SIG-M5 treated with dmso at 0.1 percent for 504 hours (cell line): ENCODE measurements around the gene EGFL6.
"Not testable (repeated sequence)": the region's sequence is repeated elsewhere in the genome, so short reads cannot be mapped to it uniquely, and the experiment has no call there.

Experiments
- DNase-seq: peaks from one replicate; lab custom pipeline; 2025; ENCODE audit not compliant: unreplicated experiment; lab: John Stamatoyannopoulos, UW

Gene EGFL6

DNA sequence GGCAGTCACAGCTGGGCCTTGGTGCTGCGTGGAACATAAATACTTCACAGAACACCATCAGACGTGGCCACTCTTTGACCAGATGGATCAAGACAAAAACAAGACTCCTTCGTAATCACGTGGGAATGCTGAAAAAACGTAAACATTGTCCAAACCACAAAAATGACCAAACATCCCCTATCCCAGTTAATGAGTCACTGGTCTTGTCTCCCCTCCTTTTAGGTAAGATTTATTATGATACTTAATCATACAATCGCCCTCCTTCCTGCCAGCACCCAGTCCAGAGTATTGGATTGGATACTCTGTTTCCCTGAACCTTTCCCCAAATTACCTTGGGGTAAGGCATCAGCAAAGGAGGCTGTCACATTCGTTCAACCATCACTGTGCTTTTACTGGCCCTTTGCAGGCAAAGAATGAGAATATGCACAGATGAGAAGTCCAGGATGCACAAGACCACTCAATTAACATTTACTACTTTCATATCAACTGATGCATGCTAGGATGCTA lies 82.9 kb downstream of the EGFL6 start:
- no peak for DNase-seq

DNA sequence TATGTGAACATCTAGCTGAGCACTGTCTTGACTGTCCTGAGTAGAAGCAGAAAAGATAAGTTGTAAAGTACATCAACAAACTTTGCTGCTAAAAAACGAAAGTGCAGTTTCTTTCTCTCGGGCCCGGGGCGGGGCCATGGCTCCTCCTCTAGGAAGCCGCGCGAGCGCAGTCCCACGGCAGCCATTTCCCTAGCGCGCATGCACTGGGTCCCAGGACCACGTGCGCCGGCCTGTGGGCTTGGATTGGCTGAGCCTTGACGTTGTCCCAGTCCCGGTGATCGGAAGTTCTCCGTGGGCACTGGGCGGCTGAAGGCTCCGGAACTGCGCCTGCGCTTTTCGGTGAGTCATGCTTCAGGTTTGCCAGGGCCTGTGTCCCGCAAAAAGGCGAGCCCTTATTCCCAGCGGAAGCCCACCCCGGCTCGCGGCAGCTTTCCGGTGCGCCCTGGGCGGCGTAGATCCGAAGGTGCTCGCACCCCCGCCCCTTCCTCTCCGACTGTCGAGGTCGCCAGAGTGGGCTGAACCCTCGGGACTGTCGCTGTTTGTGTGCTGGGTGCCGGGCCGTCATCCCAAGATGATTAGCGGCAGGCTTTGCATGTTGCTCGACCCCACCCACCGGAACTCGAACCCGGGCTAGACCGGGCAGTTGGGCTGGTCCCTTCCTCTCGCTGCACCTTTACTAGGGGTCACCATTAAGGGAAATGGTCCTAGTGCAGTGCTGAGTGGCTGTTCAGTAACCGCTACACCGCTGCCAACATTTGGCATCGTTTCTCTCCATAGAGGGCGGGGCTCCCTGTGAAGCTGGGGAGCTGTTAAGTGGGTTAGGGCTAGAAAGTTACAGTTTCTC lies 83.7 kb downstream of the EGFL6 start, which contains the start of gene TCEANC:
Gene TCEANC, plus strand, starts transcription at position 292 of the 844 bp plus-strand sequence. CDS start 9,368 bp downstream, outside the sequence.
- DNase-seq, result peak; percentile 91

DNA sequence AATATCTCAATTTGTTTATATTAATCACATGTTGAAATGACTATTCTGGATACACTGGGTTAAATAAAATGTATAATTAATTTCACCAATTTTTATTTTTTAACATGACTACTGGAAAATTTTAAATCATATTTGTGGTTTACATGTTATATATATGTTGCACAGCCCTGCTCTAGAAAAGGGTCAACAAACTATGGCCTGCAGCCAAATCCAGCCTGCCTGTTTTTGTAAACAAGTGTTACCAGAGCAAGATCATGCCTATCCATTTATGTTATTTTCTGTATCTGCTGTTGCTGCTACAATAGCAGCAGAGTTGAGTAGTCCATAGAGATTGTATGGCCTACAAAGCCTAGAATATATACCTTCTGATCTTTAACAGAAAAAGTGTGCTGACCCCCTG lies 84.7 kb downstream of the EGFL6 start:
- no peak for DNase-seq

DNA sequence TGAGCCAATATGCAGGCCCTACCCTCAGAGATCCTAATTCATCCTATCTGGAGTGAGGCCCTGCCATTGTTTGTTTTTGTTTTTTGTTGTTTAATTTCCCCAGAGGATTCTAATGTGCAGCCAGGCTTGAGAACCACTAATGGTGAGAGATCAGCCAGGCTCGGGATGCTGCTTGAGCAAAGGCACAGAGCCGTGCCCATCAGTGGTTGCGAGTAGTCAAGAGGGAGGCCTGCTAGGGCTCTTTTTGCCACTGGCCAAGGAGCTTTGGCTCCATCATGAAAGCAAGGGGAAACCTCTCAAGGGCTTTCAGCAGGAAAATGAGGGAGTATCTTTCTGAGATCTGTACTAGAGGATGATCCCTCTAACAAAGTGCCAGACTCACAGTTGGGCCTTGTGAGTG lies 86.3 kb downstream of the EGFL6 start:
- no peak for DNase-seq

DNA sequence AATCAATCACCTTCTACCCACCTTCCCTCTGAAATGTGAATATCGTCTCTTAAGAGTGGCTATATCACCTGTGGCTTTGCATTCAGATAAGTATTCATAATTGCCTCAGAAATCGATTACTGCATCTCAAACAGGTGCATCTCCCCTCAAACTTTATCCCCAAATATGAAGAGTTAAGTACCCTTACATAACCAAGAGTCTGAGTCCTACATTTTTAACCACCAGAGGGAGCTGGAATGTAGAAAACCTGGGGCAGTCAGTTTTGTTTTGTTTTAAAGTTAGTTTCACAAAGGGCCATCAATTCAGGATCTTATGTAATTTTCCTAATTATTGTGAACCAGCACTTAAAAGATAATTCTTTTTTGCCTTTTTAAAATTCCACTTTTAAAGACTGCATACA lies 89.2 kb downstream of the EGFL6 start:
- DNase-seq, result peak; percentile 60

DNA sequence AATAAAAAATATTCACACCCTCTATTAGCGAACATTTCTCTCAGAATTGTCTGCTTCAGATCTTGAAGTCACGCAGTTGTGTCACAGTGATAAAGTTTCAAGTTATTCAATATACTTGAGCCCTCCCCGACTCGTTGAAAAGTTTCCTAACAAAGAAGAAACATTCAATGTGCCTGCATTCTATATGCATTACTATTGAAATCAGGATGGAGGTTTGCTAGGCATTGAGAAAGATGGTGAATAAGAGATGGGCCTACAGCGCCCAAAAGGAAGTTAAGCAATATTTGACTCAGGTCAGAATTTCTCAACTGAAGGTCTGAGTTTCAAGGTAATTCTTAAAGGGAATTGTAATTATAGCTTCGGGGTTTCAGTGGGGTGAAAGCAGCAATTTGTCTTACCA lies 89.7 kb downstream of the EGFL6 start:
- peak; percentile 82 for DNase-seq

DNA sequence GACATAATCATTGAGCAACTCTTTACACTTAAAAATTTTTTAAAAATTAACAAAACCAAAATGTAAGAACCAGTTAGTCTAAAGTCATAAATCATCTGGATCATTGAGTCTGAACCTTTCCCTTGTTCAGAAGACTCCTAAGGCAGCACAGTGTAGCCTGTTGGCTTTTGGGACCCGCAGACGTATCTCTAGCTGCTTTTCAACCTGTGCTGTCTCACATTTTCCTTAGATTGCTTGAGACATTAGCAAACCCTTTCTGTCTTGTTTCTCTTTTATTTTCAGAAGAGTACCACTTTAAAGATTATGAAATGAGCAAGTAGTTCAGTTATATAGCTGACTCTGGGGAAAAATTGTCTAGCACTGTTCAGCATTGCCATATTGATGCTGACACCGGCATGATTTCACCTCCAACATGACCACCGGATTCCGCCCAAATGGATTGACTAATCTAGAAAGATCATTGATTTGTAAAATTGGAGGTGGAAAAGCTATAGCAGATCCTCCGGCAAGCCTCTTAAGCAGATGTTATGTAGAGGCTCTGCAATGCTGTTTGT lies 92.4 kb downstream of the EGFL6 start:
- DNase-seq, result no peak

DNA sequence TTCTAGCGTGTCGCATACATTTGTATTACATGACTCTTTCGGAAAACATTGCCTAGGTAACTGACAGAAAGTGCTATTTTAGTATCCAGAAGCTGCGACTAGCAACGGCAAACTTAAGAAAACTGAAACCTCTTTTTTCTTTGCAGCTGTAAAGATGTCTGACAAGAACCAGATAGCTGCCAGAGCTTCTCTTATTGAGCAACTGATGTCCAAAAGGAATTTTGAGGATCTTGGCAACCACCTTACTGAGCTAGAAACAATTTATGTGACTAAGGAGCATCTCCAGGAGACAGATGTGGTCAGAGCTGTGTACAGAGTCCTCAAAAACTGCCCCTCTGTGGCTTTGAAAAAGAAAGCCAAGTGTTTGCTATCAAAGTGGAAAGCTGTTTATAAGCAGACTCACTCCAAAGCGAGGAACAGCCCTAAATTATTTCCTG lies 93.0 kb downstream of the EGFL6 start:
- no peak for DNase-seq

DNA sequence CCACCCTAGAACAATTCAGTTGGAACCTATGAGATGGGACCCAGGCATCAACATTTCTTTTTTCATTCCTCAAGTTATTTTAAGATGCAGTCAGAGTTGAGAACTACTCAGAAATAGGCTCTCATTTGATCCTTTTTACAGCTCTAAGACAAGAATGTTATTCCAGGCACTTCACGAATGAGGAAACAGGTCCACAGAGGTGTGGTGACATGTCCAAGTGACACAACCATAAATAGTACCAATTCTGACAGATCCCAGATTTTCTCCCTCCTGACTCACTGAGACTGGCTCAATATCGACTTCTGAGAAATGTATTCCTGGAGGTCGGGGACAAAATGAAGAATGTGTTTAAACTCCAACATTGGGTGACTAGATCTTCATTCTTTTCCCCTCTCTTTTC lies 94.6 kb downstream of the EGFL6 start:
- DNase-seq, result no peak

DNA sequence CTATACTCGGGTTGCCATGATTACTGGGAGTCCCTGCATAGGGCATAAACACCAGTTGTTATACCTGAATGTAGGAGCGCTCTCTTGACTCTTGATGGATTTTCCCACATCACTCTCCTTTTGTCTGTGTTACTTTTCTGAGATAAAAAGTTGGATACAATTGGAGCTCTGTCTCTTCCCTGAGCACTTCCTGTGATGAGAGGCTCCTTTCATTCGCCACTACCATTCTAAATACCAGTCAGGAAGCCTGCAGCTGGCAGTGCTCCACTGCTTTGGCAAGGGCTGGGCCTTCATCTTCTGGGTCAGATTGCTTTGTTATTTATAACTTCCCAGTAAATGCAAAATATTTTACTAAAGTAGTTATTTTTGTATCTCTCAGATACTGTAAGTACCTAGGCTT lies 97.4 kb downstream of the EGFL6 start:
- DNase-seq, result no peak

DNA sequence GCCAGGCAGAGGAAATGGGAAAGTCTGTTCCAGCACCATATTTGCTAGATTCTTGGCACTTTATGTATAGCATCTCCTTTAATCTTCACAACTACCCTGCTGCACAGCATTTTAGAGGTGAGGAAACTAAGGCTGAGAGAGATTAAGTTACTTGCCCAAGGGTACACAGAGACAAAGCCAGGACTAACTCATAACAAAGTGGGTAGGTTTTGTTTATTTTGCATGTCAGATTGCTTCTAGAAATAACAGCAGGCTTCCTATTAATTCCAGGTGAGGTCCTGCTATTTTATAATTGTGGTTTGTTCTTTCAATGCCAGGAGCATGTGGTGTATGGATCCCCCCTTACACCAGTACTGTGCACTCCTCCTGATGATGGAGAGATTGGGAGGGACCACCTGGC lies 98.5 kb downstream of the EGFL6 start:
- no peak for DNase-seq

DNA sequence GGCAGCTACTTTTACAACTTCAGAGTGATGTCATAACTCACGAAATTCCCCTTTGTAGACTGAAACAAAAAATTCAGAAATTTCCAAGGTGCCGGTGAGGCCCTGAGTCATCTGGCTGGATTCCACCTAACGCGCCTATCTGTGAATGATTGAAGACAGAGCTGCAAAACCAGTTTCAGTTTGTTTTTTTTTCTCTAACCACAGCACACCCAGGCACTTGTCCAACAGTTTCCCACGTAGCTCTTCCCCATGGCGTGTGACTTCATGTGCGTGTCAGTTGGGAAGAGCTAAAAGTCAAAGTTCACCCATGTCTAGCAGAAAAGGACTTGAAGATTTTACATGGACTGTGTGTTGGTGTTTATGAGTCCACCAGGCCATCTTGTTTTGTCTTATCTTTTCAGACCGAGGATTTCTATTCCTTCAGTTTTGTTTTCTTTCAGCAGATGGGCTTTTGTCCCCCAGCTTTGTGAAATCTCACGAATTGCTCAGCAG lies 99.9 kb downstream of the EGFL6 start:
- peak; percentile 56 for DNase-seq

DNA sequence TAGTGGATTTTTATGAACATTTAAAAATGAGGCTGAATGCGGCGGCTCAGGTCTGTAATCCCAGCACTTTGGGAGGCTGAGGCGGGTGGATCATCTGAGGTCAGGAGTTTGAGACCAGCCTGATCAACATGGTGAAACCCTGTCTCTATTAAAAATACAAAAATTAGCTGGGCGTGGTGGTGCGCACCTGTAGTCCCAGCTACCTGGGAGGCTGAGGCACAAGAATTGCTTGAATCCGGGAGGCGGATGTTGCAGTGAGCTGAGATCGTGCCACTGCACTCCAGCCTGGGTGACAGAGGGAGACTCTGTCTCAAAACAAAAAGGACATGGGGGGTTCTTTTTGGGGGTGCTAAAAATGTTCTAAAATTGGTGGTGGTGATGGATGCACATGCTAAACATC lies 100.4 kb downstream of the EGFL6 start:
- not testable (repeated sequence) for DNase-seq

DNA sequence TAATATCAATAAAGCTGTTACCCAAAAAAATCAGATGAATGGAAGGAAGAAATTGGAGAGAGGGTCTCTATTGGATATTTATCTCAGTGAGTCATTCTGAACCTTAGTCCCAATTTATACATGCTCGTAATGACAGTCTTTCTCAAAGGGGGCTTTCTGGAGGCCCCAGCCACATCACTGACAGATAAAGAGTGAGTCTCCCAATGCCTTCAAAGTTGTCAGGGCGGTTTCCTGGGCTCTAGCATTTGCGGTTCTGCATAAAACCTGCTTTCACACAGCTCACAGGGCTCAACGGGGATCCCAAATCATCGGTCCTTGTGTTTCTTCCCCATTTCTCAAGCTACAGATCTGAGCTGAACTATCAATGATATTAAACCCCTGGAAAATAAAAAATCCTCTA lies 100.8 kb downstream of the EGFL6 start:
- no peak for DNase-seq

DNA sequence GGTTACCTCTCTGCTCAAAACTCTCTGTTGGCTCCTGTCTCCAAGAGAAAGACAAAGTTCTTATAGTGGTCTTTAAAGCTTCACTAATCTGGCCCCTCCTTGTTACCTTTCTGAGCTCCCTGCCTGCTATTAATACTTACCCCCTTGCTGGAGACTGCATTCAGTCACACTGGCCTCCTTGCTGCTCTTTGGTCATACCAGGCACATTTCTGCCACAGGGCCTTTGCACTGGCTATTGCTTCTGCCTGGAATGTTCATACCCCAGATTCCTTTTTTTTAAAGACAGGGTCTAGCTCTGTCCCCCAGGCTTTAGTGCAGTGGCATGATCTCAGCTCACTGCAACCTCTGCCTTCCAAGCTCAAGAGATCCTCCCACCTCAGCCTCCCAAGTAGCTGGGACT lies 103.6 kb downstream of the EGFL6 start:
- DNase-seq, result no peak

DNA sequence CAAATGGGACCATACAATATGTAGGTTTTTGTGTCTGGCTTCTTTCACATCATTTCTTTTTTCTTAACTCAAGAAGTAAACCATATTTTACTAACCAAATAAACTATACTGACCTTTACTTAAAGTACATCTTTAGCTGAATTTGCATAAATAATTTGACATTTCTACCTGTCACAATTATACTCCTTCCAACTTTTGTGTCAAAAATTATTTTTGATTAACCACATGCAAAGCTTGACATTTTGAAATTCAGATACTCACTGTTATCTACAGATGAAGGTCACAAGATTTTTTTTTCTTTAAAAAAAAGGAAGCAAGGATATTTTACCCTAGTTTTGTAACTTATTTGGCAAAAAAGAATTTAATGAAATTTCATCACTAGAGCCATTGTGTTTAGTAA lies 107.5 kb downstream of the EGFL6 start:
- no peak for DNase-seq

DNA sequence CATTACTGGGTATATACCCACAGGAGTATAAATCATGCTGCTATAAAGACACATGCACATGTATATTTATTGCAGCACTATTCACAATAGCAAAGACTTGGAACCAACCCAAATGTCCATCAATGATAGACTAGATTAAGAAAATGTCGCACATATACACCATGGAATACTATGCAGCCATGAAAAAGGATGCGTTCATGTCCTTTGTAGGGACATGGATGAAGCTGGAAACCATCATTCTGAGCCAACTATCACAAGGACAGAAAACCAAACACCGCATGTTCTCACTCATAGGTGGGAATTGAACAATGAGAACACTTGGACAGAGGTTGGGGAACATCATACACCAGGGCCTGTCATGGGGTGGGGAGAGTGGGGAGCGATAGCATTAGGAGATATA lies 110.3 kb downstream of the EGFL6 start:
- not testable (repeated sequence) for DNase-seq

DNA sequence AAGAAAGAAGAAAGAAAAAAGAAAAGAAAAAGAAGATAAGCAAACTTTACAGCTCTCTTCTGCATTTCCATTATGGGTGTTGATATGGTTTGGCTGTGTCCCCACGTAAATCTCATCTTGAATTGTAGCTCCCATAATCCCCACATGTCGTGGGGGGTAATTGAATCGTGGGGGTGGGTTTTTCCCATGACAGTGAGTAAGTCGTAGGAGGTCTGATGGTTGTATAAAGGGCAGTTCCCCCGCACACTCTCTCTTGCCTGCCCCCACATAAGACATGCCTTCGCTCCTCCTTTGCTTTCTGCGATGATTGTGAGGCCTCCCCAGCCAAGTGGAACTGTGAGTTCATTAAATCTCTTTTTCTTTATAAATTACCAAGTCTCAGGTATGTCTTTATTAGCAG lies 112.2 kb downstream of the EGFL6 start:
- no peak for DNase-seq
